Panc1 (cell line): ENCODE measurements around the gene BIK.

Source experiments
- CTCF ChIP-seq: fragments of 450-650 bp; IDR thresholded peaks from 2 replicates; pipeline ENCODE4 v1.5.1; 2017; ENCODE audit warnings: mild to moderate bottlenecking
- POLR2AphosphoS5 ChIP-seq: IDR thresholded peaks from 2 replicates; pipeline ENCODE4 v1.6.1; 2012; ENCODE audit warnings: mild to moderate bottlenecking, low read depth, low read length, moderate library complexity
- SIN3A ChIP-seq: IDR thresholded peaks from 2 replicates; pipeline ENCODE4 v1.6.1; 2012; ENCODE audit warnings: low read depth, mild to moderate bottlenecking, low read length, moderate library complexity, borderline replicate concordance; ENCODE audit not compliant: insufficient read depth
- TCF7L2 ChIP-seq: IDR thresholded peaks from 2 replicates; pipeline ENCODE4 v1.6.1; 2011; ENCODE audit warnings: mild to moderate bottlenecking, low read depth, low read length, inconsistent platforms
- TF ChIP-seq, protein P1 (sequence below), 2 experiments: IDR thresholded peaks; 2 replicates each; pipeline ENCODE4 v1.6.1; 2011 to 2012; ENCODE audit warnings: low read depth in 2 of 2, control low read depth in 1 of 2, low read length in 1 of 2, mild to moderate bottlenecking in 1 of 2, moderate library complexity in 1 of 2; ENCODE audit not compliant: insufficient read depth in 1 of 2

- TF ChIP-seq POLR2AphosphoS5 (no peak), CTCF (no peak), SIN3A (no peak), TCF7L2 (no peak)
- TF ChIP-seq, protein P1, sequence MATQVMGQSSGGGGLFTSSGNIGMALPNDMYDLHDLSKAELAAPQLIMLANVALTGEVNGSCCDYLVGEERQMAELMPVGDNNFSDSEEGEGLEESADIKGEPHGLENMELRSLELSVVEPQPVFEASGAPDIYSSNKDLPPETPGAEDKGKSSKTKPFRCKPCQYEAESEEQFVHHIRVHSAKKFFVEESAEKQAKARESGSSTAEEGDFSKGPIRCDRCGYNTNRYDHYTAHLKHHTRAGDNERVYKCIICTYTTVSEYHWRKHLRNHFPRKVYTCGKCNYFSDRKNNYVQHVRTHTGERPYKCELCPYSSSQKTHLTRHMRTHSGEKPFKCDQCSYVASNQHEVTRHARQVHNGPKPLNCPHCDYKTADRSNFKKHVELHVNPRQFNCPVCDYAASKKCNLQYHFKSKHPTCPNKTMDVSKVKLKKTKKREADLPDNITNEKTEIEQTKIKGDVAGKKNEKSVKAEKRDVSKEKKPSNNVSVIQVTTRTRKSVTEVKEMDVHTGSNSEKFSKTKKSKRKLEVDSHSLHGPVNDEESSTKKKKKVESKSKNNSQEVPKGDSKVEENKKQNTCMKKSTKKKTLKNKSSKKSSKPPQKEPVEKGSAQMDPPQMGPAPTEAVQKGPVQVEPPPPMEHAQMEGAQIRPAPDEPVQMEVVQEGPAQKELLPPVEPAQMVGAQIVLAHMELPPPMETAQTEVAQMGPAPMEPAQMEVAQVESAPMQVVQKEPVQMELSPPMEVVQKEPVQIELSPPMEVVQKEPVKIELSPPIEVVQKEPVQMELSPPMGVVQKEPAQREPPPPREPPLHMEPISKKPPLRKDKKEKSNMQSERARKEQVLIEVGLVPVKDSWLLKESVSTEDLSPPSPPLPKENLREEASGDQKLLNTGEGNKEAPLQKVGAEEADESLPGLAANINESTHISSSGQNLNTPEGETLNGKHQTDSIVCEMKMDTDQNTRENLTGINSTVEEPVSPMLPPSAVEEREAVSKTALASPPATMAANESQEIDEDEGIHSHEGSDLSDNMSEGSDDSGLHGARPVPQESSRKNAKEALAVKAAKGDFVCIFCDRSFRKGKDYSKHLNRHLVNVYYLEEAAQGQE (IDR thresholded peaks at IDR 0.05; ENCODE audit: insufficient read depth in 1 of 2, low read depth in 2 of 2, low read length in 1 of 2): no peak
Measured at GRCh38 chr22:43100225-43100624, 10.3 kb upstream of the BIK start.
